NCI-H1417 treated with DMSO at 0.1 percent for 48 hours (cell line): ENCODE data around the gene GALR2.

Experiments used
- DNase-seq: peaks from one replicate; lab custom pipeline; 2025; lab: John Stamatoyannopoulos, UW

GALR2 gene

DNA sequence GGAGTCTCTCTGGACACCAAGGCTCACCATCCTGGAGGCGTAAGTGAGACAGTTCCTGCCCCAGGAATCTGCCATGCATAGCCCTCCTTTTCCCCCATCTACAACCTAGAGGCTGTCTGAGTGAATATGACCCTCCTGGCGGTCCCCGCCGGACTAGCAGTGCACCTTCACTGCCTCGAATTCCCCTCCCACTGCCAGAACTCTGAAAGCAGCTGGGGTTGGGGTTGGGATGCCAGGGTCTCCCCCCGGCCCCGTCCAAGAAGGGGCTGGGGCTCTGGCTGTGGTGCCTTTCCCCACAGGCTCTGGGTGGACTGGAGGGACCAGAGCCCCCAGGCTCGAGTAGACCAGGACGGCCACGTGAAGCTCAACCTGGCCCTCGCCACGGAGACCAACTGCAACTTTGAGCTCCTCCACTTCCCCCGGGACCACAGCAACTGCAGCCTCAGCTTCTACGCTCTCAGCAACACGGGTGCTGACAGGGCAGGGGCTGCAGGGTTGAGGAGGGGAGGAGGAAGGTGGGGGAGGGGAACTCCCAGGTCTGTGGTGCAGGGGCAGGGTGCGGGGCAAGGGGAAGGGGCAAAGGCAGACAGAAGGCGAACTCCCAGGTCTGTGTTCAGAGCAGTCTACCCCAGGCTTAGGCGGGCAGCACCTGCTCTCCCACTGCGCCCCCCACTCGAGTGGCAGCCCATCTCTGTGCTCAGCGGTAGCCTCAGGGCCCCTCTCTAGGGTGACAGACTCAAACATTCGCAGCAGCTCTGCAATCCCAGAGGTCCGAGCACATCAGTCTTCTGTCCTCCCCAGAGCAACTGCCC lies 5.6 kb downstream of the GALR2 start:
- DNase-seq = no peak

GRCh38 chr17:76080768-76081287 lies 6.2 kb downstream of the GALR2 start:
- DNase-seq = no peak

- no peak for DNase-seq
These were observed 7.0 kb downstream of the GALR2 start for GRCh38 chr17:76081295-76082210.

DNA sequence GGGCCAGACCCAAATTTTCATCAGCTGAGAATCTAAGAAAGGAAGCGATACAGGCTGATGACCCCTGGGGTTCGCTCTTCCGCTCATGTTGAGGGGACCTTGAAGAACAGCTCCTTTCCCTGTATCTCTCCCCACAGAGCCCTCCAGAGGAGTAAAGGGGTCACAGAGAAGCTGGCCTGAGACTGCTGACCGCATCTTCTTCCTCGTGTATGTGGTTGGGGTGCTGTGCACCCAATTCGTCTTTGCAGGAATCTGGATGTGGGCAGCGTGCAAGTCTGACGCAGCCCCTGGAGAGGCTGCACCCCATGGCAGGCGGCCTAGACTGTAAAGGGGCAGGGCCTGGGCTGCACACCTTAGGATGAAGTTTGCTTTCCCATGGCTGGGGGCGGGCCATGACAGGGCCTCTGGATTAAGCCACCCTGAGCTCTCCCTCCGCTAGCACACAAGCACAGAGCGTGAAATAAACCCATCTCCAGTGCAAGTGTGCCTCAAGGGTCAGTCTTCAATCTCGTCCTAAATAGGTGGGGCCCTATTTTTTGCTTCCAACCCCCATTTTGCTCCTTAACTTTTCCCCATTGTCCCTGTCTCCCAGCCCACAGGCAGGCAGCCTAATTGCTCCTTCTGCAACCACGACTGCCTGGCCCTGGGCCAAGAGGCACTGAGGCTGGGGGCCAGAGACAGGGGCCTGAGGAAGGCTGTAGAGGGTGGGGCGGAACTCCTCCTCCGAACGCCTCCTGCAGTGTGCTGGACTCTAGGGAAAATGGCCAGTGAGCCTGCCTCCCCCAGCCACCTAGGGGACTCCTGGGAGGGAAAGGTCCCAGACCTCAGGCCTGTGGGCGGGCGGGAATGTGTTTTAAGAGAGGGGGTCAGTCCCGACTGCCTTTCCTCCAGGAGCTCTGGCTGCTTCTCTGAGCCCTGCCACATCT lies 8.0 kb downstream of the GALR2 start:
- no peak for DNase-seq

GRCh38 chr17:76083536-76084182 lies 9.1 kb downstream of the GALR2 start:
- DNase-seq = no peak

DNA sequence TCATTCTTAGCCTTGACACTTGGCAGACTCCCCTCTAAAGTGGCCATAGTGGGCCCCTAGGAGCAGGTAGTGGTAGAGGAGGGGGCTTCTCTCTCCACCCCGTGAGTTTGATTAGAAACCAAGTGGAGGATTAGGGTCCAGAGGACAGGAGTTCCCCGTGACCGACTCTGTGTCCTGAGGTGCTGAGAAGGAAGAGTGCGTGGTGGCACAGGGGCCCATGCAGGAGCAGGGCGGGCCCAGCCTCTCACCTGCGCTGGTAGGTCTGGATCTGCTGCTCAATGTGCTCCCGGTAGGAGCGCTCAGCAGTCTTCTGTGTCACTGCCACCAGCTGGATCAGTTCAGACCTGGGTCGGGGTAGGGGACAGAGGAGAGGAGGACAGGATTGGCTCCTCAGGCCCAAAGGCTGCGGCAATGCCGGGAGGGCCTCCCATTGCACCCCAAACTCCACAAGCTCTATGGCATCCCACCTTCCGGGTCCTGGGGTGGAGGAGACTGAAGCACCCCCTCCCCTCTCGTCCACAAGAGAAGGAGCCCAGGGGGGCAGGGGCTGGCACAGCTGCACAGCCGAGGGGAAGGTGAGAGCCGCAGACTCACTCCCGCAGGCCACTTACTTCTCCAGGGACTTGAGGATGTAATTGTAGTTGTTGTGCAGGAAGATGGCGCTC lies 10.6 kb downstream of the GALR2 start:
- no peak for DNase-seq

DNA sequence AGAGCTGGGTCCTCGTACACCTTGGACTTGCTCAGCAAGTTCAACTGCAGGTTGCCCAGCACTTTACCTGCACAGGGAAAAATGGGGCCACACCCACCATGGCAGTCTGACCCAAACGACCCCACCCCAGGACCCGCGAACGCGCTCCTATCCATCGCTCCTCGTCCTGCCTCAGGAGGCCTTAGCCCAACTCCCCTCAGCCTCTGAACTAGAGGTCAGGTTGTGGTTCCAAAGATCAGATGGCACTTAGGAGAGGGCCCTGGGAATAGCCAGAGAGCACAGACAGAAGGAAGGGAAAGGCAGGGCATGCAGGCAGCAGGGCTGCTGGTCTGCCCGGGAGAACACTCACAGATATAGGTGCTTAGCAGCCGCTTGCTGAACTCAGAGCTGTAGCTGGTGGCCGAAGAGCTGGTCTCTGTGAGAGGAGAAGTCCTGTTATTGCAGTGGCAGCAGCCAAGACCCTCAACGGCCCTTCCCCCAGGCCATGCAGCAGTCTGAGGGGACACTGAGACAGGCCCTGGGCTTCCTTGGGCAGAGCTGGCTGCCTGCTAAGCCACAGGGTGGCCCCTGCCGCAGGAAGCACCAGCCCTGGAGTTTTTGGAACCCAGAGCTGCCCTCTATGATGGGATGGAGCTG lies 11.3 kb downstream of the GALR2 start:
- DNase-seq = no peak

GRCh38 chr17:76086384-76086783 lies 11.8 kb downstream of the GALR2 start:
- DNase-seq = no peak

DNA sequence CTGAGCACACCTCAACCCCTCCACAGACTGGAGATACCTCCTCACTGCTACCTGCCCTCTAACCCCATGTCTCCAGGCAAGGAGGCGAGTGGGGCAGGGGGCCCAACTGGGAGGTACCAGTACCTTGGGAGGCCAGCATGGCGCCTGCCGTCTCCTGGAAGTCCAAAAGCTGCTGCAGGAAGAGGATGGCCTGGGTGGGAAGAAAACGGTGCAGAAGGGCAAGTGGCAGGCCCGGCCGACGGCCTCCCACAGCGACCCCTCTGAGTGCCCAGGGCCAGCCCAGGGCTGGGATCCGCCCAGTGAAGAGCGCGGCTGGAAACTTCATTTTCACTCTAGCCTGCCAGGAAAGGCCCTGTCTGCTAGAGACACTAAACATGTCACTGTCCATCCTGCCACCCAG lies 12.9 kb downstream of the GALR2 start:
- DNase-seq = no peak

DNA sequence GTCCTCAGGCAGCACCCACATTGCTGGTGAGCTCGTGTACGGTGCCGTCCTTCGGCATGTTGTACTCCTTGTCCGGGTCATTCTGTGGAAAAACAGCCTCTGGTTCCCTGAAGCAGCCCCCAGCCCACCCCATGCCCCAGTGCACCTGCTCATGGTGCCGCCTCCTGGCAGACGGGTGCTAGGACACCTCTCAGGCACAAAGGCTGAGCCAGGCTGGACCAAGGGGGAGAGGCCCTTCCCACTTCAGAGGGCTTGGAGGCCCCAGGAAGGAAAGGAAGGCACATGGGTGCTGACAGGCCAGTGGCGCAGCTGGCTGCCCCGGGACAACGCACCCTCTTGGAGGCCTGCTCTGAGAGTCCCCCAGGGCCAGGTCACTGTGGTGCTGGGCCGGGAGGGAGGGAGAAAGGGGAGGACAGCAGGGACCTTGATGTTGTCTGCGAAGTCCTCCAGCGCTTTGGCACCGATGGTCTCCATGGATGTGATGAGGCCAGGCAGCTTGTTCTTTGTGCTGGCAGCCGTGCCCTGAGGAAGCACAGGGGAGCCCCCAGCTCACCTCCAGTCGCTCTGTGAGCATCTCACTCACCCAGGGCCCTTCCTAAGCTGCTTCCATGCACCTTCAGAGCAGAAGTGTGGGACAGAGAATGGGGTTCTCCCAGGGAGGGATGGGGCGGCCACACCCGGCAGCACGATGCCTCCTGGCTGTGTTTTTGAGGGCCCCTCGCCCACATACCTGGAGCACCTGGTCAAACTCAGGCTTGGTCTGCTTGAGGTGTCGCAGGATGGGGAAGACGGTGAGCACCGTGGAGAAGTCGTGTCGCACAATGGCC lies 13.7 kb downstream of the GALR2 start:
- DNase-seq = no peak

DNA sequence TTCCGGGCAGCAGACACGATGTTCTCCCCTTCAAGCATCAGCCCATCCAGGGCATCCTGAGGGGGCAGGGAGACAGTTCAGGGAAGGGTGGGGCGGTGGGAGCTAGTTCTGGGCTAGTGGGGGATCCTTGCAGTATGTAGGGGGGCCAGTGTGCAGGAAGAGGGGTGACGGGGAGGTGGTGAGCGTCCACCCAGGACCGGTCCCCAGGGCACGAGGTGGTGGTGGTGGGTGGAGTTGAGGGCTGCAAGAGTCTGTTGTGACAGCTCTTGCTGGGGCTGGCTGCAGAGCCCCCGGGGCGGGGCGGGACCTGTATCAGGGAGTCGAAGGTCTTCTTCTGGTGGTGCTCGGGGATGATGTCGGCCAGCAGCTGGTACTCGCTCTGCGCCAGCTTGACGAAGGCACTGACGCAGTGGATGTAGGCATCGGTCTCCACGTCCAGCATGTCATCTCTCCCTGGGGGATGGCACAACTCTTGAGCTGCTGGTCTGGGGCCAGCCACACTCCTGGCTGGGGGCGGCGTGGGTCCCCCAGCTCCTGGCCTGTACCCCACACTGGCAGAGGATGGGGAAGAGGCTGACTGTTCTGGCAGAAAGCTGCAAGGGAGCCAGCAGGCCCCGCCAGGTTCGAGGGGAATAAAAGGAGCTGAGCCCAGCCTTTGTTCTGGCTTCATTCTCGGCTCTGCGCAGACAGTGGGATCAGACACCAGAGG lies 14.4 kb downstream of the GALR2 start:
- no peak for DNase-seq

- DNase-seq = no peak
These were observed 15.3 kb downstream of the GALR2 start for GRCh38 chr17:76089680-76090516.

GRCh38 chr17:76090517-76091129 lies 16.0 kb downstream of the GALR2 start:
- DNase-seq = no peak

GRCh38 chr17:76091526-76092286 lies 17.1 kb downstream of the GALR2 start:
- no peak for DNase-seq

DNA sequence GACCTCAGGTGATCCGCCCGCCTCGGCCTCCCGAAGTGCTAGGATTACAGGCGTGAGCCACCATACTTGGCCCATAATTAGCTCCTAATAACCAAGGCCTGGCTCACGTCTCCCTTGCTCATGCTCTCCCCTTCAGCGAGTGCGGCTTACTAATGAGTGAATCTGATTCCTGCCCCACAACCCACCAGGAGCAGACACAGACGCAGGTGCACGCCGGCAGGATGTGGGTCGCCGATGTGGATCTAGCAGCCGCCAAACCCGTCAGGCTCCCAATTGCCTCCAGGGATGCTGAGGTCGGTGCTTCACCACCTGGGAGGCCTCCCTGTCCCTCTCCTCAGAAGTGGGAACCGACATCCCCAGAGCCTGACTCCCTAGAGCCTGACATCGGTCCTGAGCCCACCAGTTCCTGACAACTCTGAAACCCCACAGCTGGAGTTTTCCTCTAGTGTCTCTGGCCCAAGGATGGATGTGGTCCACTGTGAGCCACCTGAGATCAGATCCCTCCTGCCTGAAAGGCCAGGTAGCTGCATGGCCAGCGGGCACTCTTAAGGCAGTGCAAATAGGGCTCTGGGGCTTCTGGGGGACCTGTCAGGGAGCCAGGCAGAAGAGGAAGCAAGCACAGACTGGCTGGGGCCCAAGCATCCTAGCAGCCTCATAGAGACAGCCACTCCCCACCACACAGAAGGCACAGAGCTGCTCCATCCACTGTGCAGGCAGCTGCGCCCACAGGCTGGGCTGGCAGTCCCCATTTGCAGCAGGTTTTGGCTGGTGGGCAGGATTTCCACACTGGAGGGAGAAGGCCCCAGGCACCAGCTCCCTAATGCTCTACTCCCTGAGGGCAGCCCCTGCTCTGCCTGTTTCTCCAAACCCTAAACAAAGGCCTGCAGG lies 18.2 kb downstream of the GALR2 start:
- DNase-seq = no peak
